Colonic mucosa (tissue), 4 donors: ENCODE data around the gene DPY19L2. TPM values are rescaled to one million over a fixed set of nuclear protein-coding genes. Genes with fewer than 3 reads are reported as not detected.
"Not testable (repeated sequence)": the region's sequence is repeated elsewhere in the genome, so short reads cannot be mapped to it uniquely, and the experiment has no call there.

Experiments used
- DNase-seq: peaks from one replicate; pipeline ENCODE4 v3.0.0-alpha.2; 2020
- H3K27ac ChIP-seq: fragments of 200-600 bp; one replicate; pipeline ENCODE4 v1.8.0; 2021
- H3K27me3 ChIP-seq: fragments of 200-600 bp; one replicate; pipeline ENCODE4 v1.8.0; 2021
- H3K36me3 ChIP-seq: fragments of 200-600 bp; one replicate; pipeline ENCODE4 v1.8.0; 2021
- H3K4me1 ChIP-seq: fragments of 200-600 bp; one replicate; pipeline ENCODE4 v1.8.0; 2021; ENCODE audit warnings: mild to moderate bottlenecking
- H3K4me3 ChIP-seq: fragments of 200-600 bp; one replicate; pipeline ENCODE4 v1.8.0; 2021
- H3K9ac ChIP-seq, 2 donors: one replicate each; pipeline ENCODE4 v1.7.0; 2013; ENCODE audit warnings: control low read depth in 2 of 2, low read depth in 2 of 2, low read length in 2 of 2
- H3K9me3 ChIP-seq: fragments of 200-600 bp; one replicate; pipeline ENCODE4 v1.8.0; 2021
- CTCF ChIP-seq: fragments of 200-600 bp; IDR thresholded peaks from one replicate; pipeline ENCODE4 v1.8.0; 2022; ENCODE audit warnings: antibody characterized with exemption, mild to moderate bottlenecking
- intact Hi-C: fragments of 100-400 bp; cut with DNase I; formaldehyde crosslinking; loops from one replicate; pipeline ENCODE4 v1.14.1; 2022
- total RNA-seq, 2 donors: library from RNA; stranded (reverse); fragmentation: NEBNext Ultra II Directional in 1 of 2; extraction: Animal tissue kit (Norgen Biotek cat#: 25700) in 1 of 2; gene quantifications; one replicate each; pipeline ENCODE4 v1.2.1, GENCODE V29; 2021
- donor health status: healthy.
- donor health status: DM: no; HTN: no; CAD: no.
- donor health status: DM: no; HTN: no; CAD: no.

The DPY19L2 gene
- total RNA-seq, 2 donors from 2014 or later, result 1.3 to 1.9 TPM

GRCh38 chr12:63537838-63538237 is 130.5 kb downstream of the DPY19L2 start:
- H3K27me3 ChIP-seq, H3K9me3 ChIP-seq, H3K4me1 ChIP-seq, DNase-seq, intact Hi-C loops, H3K36me3 ChIP-seq, H3K27ac ChIP-seq, H3K4me3 ChIP-seq, H3K9ac ChIP-seq: not testable (repeated sequence)

GRCh38 chr12:63529641-63530040 is 138.7 kb downstream of the DPY19L2 start:
- H3K4me1 ChIP-seq, H3K36me3 ChIP-seq, H3K9me3 ChIP-seq, H3K9ac ChIP-seq, DNase-seq, H3K27ac ChIP-seq, H3K4me3 ChIP-seq, intact Hi-C loops, H3K27me3 ChIP-seq: not testable (repeated sequence)

GRCh38 chr12:63525831-63526230 is 142.5 kb downstream of the DPY19L2 start:
- Histone ChIP-seq H3K9ac (no peak overlapping the region), H3K27me3 (no peaks in the 10 kb centered on the region), H3K27ac (no peak overlapping the region), H3K4me3 (no peak overlapping the region), H3K4me1 (no peaks in the 10 kb centered on the region), H3K9me3 (no peaks in the 10 kb centered on the region), H3K36me3 (no peaks in the 10 kb centered on the region)
- intact Hi-C loops, result no loop called here
- no peak for DNase-seq
- TF ChIP-seq CTCF, result no peak

- TF ChIP-seq CTCF, result no peak
- no peak for DNase-seq
- Histone ChIP-seq H3K9ac (no peak overlapping the region), H3K9me3 (no peaks in the 10 kb centered on the region), H3K36me3 (no peaks in the 10 kb centered on the region), H3K27ac (no peak overlapping the region), H3K4me1 (no peaks in the 10 kb centered on the region), H3K27me3 (no peaks in the 10 kb centered on the region), H3K4me3 (no peak overlapping the region)
- intact Hi-C loops, result no loop called here
Measured at GRCh38 chr12:63521706-63522105, 146.6 kb downstream of the DPY19L2 start.

Other genes starting within 250 kb of the DPY19L2 start
- 10 to 100 TPM; 11.2 to 15.0 TPM for gene RXYLT1, start 111.4 kb upstream of the DPY19L2 start, total RNA-seq
- gene SRGAP1, start 176.2 kb upstream of the DPY19L2 start, total RNA-seq, result 1 to 10 TPM; 8.7 to 9.8 TPM